Hindlimb muscle (tissue), 1 donor: Measurements from ENCODE around the gene IMMP2L. TPM values are rescaled to one million over a fixed set of nuclear protein-coding genes. Genes with fewer than 3 reads are reported as not detected.

Experiments used
- DNase-seq: peaks from one replicate; pipeline ENCODE4 v3.0.0-alpha.2; 2013
- polyA plus RNA-seq: library from polyadenylated mRNA; unstranded; fragments of 120-200 nt; gene quantifications from one replicate; pipeline ENCODE4 v1.2.1, GENCODE V29; 2013; ENCODE audit not compliant: insufficient read length

IMMP2L gene
- polyA plus RNA-seq, 1 donor = 18.4 TPM

GRCh38 chr7:110779339-110779738 lies 783.0 kb downstream of the IMMP2L start:
- no peak for DNase-seq

- no peak for DNase-seq
These were observed 787.2 kb downstream of the IMMP2L start for GRCh38 chr7:110775046-110775445.

- DNase-seq = no peak
These were observed 788.2 kb downstream of the IMMP2L start for GRCh38 chr7:110774071-110774470.

- DNase-seq = no peak
These were observed 789.7 kb downstream of the IMMP2L start for GRCh38 chr7:110772615-110773014.

GRCh38 chr7:110771717-110772116 lies 790.6 kb downstream of the IMMP2L start:
- DNase-seq = no peak

GRCh38 chr7:110767550-110768110 lies 794.7 kb downstream of the IMMP2L start:
- DNase-seq = no peak

- DNase-seq = no peak
These were observed 795.4 kb downstream of the IMMP2L start for GRCh38 chr7:110766864-110767263.

GRCh38 chr7:110764852-110765251 lies 797.4 kb downstream of the IMMP2L start:
- no peak for DNase-seq

GRCh38 chr7:110762546-110763225 lies 799.6 kb downstream of the IMMP2L start:
- peak; percentile 32 for DNase-seq

- DNase-seq = no peak
These were observed 802.0 kb downstream of the IMMP2L start for GRCh38 chr7:110760341-110760740.

GRCh38 chr7:110759069-110759468 lies 803.2 kb downstream of the IMMP2L start:
- DNase-seq = no peak

- no peak for DNase-seq
These were observed 807.6 kb downstream of the IMMP2L start for GRCh38 chr7:110754649-110755048.

GRCh38 chr7:110750931-110751605 lies 811.2 kb downstream of the IMMP2L start:
- DNase-seq = peak; percentile 23

GRCh38 chr7:110733221-110733620 lies 829.1 kb downstream of the IMMP2L start:
- no peak for DNase-seq

- no peak for DNase-seq
These were observed 837.5 kb downstream of the IMMP2L start for GRCh38 chr7:110724811-110725210.

- DNase-seq = no peak
These were observed 840.9 kb downstream of the IMMP2L start for GRCh38 chr7:110721395-110721794.

- no peak for DNase-seq
These were observed 841.7 kb downstream of the IMMP2L start for GRCh38 chr7:110720626-110721025.

GRCh38 chr7:110719741-110720140 lies 842.6 kb downstream of the IMMP2L start:
- peak; percentile 32 for DNase-seq

GRCh38 chr7:110718503-110719205 lies 843.6 kb downstream of the IMMP2L start:
- DNase-seq = no peak

- DNase-seq = no peak
These were observed 858.1 kb downstream of the IMMP2L start for GRCh38 chr7:110704225-110704624.

- no peak for DNase-seq
These were observed 863.7 kb downstream of the IMMP2L start for GRCh38 chr7:110698576-110698975.

- no peak for DNase-seq
These were observed 868.9 kb downstream of the IMMP2L start for GRCh38 chr7:110693344-110693743.

- DNase-seq = no peak
These were observed 873.4 kb downstream of the IMMP2L start for GRCh38 chr7:110688908-110689307.
